Erythroblast (primary cell): ENCODE results near the gene BPIFB6.

ENCODE experiments used
- DNase-seq, 2 experiments: peaks; one replicate each; lab custom pipeline; 2025; lab: John Stamatoyannopoulos, UW
- GATA1 ChIP-seq: IDR thresholded peaks from 2 replicates; pipeline ENCODE4 v1.6.1; 2011; ENCODE audit warnings: low read depth, mild to moderate bottlenecking, control low read depth, low read length, moderate library complexity
- POLR2A ChIP-seq: IDR thresholded peaks from 2 replicates; pipeline ENCODE4 v1.6.1; 2011; ENCODE audit warnings: mild to moderate bottlenecking, low read length

The BPIFB6 gene

GRCh38 chr20:32993496-32994050 lies 37.9 kb upstream of the BPIFB6 start:
- no peak for DNase-seq
- no peak for TF ChIP-seq POLR2A
- TF ChIP-seq GATA1, result no peak

- TF ChIP-seq GATA1 (no peak), POLR2A (no peak)
- DNase-seq, result no peak
These were observed 35.6 kb upstream of the BPIFB6 start for GRCh38 chr20:32995802-32996201.

GRCh38 chr20:32997431-32997830 lies 34.0 kb upstream of the BPIFB6 start:
- TF ChIP-seq POLR2A (no peak), GATA1 (no peak)
- DNase-seq, result no peak

GRCh38 chr20:32999603-33000250 lies 31.7 kb upstream of the BPIFB6 start:
- TF ChIP-seq POLR2A (no peak), GATA1 (no peak)
- no peak for DNase-seq

GRCh38 chr20:33000802-33001466 lies 30.5 kb upstream of the BPIFB6 start:
- TF ChIP-seq POLR2A (no peak), GATA1 (no peak)

GRCh38 chr20:33002087-33002808 lies 29.2 kb upstream of the BPIFB6 start:
- DNase-seq, result no peak
- no peak for TF ChIP-seq GATA1
- no peak for TF ChIP-seq POLR2A

More at GRCh38 chr20:33000802-33001466, 30.5 kb upstream of the BPIFB6 start:
- DNase-seq, result no peak

- TF ChIP-seq POLR2A (no peak), GATA1 (no peak)
- no peak for DNase-seq
These were observed 27.2 kb upstream of the BPIFB6 start, which contains the start of gene SUN5 for GRCh38 chr20:33004141-33004751. SUN5 (minus strand) TSS chr20:33004433; CDS start chr20:33004340, 93 bp downstream.

- peak; percentile 32 to 53 for DNase-seq
- TF ChIP-seq GATA1 (no peak), POLR2A (no peak)
These were observed 26.3 kb upstream of the BPIFB6 start for GRCh38 chr20:33005132-33005566.

GRCh38 chr20:33005908-33006775 lies 25.3 kb upstream of the BPIFB6 start:
- TF ChIP-seq GATA1 (no peak), POLR2A (no peak)
- DNase-seq, result no peak

- DNase-seq, result no peak
- no peak for TF ChIP-seq GATA1
- no peak for TF ChIP-seq POLR2A
These were observed 24.6 kb upstream of the BPIFB6 start for GRCh38 chr20:33006776-33007375.

GRCh38 chr20:33007376-33008335 lies 23.8 kb upstream of the BPIFB6 start, which contains the start of gene BPIFB2:
BPIFB2 (plus strand) TSS chr20:33007704; CDS start chr20:33008575, 871 bp downstream.
- TF ChIP-seq GATA1, result no peak
- TF ChIP-seq POLR2A, result no peak
- DNase-seq, result no peak
